Islet precursor cell (in vitro differentiated cells): ENCODE data around the gene TCF25.
A peak's percentile ranks its signal among the peaks of the same experiment; 100 is the strongest.
"Not testable (repeated sequence)": the region's sequence is repeated elsewhere in the genome, so short reads cannot be mapped to it uniquely, and the experiment has no call there.

ENCODE experiments used
- DNase-seq: peaks from one replicate; pipeline ENCODE4 v3.0.0-alpha.2; 2018

Gene TCF25

GRCh38 chr16:89873109-89873971, at the start of gene TCF25:
Gene TCF25 (plus strand): TSS chr16:89873592. CDS start chr16:89873668, 76 bp downstream.
- DNase-seq: peak; percentile 94

GRCh38 chr16:89823824-89824148, 49.6 kb upstream of the TCF25 start:
- DNase-seq: not testable (repeated sequence)

GRCh38 chr16:89826531-89827382, 46.6 kb upstream of the TCF25 start:
- DNase-seq: no peak

- peak; percentile 76 for DNase-seq
Observed at GRCh38 chr16:89827383-89828198, 45.8 kb upstream of the TCF25 start.

- DNase-seq: peak; percentile 90
Observed at GRCh38 chr16:89828199-89828869, 45.1 kb upstream of the TCF25 start, which contains the start of gene SPIRE2. Gene SPIRE2 (plus strand): TSS chr16:89828475. CDS start chr16:89828551, 76 bp downstream.

- no peak for DNase-seq
Observed at GRCh38 chr16:89828870-89829629, 44.3 kb upstream of the TCF25 start.

GRCh38 chr16:89829630-89830437, 43.6 kb upstream of the TCF25 start:
- no peak for DNase-seq

- DNase-seq: no peak
Observed at GRCh38 chr16:89831810-89832328, 41.5 kb upstream of the TCF25 start.

GRCh38 chr16:89833664-89834363, 39.6 kb upstream of the TCF25 start:
- not testable (repeated sequence) for DNase-seq

GRCh38 chr16:89834813-89835363, 38.5 kb upstream of the TCF25 start:
- not testable (repeated sequence) for DNase-seq

- not testable (repeated sequence) for DNase-seq
Observed at GRCh38 chr16:89836484-89836883, 36.9 kb upstream of the TCF25 start.

- DNase-seq: no peak
Observed at GRCh38 chr16:89837014-89837546, 36.3 kb upstream of the TCF25 start.

- DNase-seq: no peak
Observed at GRCh38 chr16:89841275-89841674, 32.1 kb upstream of the TCF25 start.

- peak; percentile 67 for DNase-seq
Observed at GRCh38 chr16:89842471-89843408, 30.7 kb upstream of the TCF25 start.

GRCh38 chr16:89843409-89844350, 29.7 kb upstream of the TCF25 start:
- DNase-seq: peak; percentile 17

- peak; percentile 45 for DNase-seq
Observed at GRCh38 chr16:89844739-89845339, 28.6 kb upstream of the TCF25 start.
